GM19438 (cell line): ENCODE data around the gene FREM1.
A peak's percentile ranks its signal among the peaks of the same experiment; 100 is the strongest.

Experiments used
- ATAC-seq: cut with Tn5 transposase; IDR thresholded peaks from one replicate; pipeline ENCODE4 v1.9.1; 2021; ENCODE audit warnings: low read depth; ENCODE audit not compliant: unreplicated experiment

Gene FREM1

DNA sequence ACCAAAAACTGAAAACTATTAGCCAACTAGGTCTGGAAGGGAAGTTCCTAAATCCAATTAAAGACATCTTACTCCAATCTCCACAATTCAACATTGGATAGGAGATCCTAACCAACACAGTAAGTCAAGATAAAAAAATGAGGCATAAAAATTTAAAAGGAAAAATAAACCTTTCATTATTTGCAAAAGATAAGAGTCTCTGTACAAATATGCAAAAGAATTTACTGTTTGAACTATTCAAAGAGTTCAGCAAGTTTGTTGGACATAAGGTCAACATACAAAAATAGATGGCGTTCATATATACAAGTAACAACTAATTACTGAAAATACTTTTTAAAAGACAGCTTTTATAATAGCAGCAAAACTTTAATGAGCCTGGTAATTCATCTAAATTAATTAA lies 3.1 kb upstream of the FREM1 start:
- no peak for ATAC-seq

- ATAC-seq = no peak
Measured at GRCh38 chr9:14912859-14913258, 2.6 kb upstream of the FREM1 start.

DNA sequence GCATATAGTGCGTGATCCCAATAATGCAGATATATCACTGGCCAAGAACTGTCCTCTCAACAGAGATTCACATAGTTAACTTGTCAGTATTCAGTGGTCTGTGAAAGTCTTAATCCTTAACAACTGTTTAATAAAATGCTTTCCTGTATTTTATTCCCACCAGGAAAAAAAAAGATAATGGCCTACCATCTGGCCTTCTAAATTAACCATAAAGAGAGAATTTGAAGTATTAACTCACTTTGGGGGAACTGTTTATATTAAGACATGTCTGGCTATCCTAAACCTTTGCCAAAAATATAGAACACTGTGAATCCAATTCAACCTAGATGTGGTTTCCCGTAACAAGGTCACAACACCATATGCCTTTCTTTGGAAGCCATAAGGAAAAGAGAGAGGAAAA lies 818 bp upstream of the FREM1 start:
- ATAC-seq = no peak

GRCh38 chr9:14909601-14909960 lies 647 bp downstream of the FREM1 start:
- no peak for ATAC-seq

GRCh38 chr9:14909181-14909580 lies 1.0 kb downstream of the FREM1 start:
- ATAC-seq = no peak

GRCh38 chr9:14908295-14909180 lies 1.7 kb downstream of the FREM1 start:
- ATAC-seq = peak; percentile 66

DNA sequence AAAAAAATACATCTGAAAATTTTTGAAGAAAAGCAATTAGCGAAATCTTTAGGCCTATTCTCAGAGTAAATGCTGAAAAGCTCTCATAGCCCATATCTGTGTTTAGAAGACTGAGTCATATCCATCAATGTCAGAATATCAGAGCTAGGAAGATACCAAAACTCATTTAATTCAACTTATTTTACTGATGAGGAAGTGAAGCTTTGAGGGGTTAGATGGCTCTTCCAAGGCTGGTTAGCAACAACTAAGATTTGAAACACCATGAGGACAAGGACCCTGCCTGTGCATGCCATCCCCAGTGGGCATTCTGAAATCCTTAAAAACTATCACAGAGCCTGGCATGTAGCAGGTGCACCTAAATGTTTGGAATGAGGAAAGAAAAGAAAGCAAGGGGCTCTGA lies 2.5 kb downstream of the FREM1 start:
- ATAC-seq = no peak

GRCh38 chr9:14907360-14907685 lies 2.9 kb downstream of the FREM1 start:
- no peak for ATAC-seq

- ATAC-seq = no peak
Measured at GRCh38 chr9:14906644-14907359, 3.4 kb downstream of the FREM1 start.

GRCh38 chr9:14906000-14906399 lies 4.2 kb downstream of the FREM1 start:
- no peak for ATAC-seq

DNA sequence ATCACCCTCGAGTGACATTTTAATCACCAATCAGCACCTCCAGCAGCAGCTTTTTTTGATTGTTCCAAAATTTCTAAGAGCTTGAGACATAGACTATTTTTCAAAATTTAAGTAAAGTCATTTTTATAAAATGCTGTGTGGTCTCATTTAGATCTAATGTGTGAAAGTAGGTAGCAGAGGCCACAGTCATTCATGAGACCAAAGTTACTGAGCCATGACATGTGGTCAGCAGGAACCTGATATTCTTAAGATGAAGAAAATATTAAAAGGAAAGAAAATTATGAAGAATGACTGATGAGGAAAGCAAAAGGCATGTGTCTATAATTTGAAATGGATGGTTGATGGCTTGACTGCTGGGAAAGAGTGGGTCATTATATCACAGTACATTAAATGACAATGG lies 7.2 kb downstream of the FREM1 start:
- no peak for ATAC-seq

GRCh38 chr9:14902561-14902960 lies 7.7 kb downstream of the FREM1 start:
- no peak for ATAC-seq

- ATAC-seq = no peak
Measured at GRCh38 chr9:14899815-14900193, 10.4 kb downstream of the FREM1 start.

DNA sequence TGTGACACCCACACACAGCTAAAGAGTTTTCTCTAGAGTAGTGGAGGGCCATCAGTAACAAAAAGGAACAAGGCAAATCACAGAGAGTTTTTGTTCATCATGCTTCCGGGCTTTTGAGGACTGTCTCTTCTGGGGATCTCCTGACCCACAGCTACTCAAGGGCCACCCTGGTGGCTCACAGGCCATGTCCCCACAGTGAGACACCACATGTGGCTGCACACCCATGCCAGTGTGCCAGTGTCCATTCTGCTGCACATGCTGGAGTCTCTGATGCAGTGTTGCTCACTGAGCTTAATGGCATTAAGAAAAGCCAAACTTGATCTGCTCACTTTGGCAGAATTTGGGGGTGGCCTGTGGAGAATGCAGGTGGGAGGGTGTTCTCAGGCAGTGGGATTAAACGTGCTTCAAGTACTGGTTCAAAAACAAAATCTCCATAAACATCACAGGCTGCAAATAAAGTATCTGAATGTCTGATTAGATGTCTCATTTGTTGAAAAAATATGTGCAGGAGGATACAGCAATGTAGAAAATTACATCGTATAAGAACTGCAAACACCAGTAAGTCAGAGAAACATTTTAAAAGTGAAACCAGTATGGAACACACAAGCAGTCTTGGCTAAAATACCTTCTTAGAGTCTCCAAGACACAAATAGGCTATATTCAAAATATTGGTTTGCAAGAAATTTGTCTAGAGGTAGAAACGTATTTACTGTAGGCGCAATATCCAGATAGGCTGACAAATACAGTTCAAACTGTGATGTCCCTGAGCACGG lies 11.0 kb downstream of the FREM1 start:
- no peak for ATAC-seq

DNA sequence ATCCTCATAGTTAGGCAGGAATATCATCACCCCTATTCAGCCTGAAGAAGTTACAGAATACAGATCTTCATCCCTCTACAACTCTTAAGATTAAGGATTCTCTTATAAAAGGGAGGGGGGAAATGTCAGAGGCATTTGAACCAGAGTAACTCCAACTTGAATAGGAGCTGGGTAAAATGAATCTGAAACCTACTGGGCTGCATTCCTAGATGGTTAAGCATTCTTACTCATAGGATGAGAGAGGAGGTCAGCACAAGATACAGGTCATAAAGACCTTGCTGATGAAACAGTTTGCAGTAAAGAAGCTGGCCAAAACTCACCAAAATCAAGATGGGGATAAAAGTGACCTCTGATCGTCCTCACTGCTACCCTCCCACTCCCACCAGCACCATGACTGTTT lies 14.4 kb downstream of the FREM1 start:
- no peak for ATAC-seq

- ATAC-seq = no peak
Measured at GRCh38 chr9:14893280-14893679, 16.9 kb downstream of the FREM1 start.

- ATAC-seq = no peak
Measured at GRCh38 chr9:14891332-14891731, 18.9 kb downstream of the FREM1 start.

GRCh38 chr9:14889451-14889850 lies 20.8 kb downstream of the FREM1 start:
- ATAC-seq = no peak

- ATAC-seq = no peak
Measured at GRCh38 chr9:14888875-14889274, 21.4 kb downstream of the FREM1 start.

DNA sequence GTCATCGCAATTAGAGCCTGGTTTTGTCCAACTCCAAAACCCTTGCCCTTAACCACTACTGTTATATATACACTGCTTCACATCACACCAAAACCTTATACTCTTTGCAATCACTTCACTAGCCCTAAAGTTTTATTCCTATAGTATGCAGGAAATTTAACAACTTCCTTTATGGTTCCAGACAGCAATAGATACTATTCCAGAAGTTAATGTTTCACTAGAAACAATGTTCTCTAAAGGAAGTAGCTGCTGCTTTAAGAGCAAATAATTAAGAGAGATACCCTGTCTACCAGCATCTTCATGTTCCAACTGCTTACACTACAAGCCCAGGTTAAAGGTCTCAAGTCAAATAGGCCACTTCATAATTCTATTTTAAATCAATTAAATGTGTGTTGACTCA lies 22.0 kb downstream of the FREM1 start:
- ATAC-seq = no peak

GRCh38 chr9:14887149-14887548 lies 23.1 kb downstream of the FREM1 start:
- ATAC-seq = no peak
